ENCODE data around the gene TEX52. TPM values are rescaled to one million over a fixed set of nuclear protein-coding genes. Genes with fewer than 3 reads are reported as not detected.

TEX52 gene
- total RNA-seq, 2 donors from 2014 or later = not detected

DNA sequence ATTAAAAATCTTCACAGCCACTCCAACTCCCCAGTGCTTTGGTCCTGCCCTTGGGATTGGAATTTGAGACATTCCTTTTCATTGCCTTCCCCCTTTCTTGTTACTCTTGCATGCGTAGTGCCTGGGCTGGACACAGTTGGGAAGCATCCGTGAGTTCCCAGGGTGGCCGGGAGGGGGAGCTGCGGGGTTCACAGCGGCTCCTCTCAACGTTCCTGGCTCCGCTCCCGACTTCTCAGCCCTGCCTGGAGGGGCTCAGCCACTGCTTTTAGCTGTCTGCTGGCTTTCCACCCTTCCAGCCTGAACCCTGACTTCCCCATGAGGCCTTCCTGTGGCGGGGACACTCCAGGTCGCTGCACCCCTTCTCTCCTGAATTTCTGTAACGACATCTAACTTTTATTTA lies 3.2 kb downstream of the TEX52 start:
- TF ChIP-seq, protein P1, sequence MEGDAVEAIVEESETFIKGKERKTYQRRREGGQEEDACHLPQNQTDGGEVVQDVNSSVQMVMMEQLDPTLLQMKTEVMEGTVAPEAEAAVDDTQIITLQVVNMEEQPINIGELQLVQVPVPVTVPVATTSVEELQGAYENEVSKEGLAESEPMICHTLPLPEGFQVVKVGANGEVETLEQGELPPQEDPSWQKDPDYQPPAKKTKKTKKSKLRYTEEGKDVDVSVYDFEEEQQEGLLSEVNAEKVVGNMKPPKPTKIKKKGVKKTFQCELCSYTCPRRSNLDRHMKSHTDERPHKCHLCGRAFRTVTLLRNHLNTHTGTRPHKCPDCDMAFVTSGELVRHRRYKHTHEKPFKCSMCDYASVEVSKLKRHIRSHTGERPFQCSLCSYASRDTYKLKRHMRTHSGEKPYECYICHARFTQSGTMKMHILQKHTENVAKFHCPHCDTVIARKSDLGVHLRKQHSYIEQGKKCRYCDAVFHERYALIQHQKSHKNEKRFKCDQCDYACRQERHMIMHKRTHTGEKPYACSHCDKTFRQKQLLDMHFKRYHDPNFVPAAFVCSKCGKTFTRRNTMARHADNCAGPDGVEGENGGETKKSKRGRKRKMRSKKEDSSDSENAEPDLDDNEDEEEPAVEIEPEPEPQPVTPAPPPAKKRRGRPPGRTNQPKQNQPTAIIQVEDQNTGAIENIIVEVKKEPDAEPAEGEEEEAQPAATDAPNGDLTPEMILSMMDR (IDR thresholded peaks at IDR 0.05) = peak; percentile 58 to 79 (median 74)
- no peak for TF ChIP-seq POLR2A (IDR thresholded peaks at IDR 0.05)
- 13 to 29% methylated on average over 8 to 11 of the region's 11 CpGs for WGBS, 2 donors
- peak; percentile 82 to 91 (median 86) for DNase-seq
- no peak overlapping the region for H3K27ac ChIP-seq
- no peaks in the 10 kb centered on the region for H3K27me3 ChIP-seq
- no peak overlapping the region for H3K4me3 ChIP-seq
- intact Hi-C loops (cut with DNase I) = no loop called here
- no peaks in the 10 kb centered on the region for H3K36me3 ChIP-seq (replicated peaks in 1 of 2; ENCODE audit: insufficient read depth in 1 of 2, low read depth in 2 of 2)
- peaks cover 10% of the 10 kb centered on the region for H3K4me1 ChIP-seq
- ATAC-seq = peak; percentile 81
- H3K9me3 ChIP-seq = no peaks in the 10 kb centered on the region

DNA sequence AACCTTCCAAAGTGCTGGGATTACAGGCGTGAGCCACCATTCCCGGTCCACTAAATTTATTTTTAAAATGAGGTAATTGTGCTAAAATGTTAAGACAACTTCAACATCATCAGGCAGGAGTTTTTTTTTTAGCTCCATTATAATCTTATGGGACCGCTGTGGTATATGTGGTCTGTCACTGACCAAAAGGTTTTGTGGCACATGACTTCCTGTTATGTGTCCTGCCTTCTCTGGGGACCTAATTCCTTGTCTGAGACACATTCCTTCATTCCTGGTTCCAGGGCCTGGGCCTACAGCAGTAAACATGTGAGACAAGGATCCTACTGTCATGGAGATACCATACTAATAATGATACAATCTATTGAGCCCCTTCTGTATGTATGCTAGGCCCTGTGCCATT lies 4.9 kb downstream of the TEX52 start:
- ATAC-seq = no peak
- H3K36me3 ChIP-seq (replicated peaks in 1 of 2; ENCODE audit: insufficient read depth in 1 of 2, low read depth in 2 of 2) = no peaks in the 10 kb centered on the region
- WGBS, 2 donors = 97 to 98% methylated on average over 3 of the region's 3 CpGs
- TF ChIP-seq POLR2A (IDR thresholded peaks at IDR 0.05) = no peak
- TF ChIP-seq, protein P1 (IDR thresholded peaks at IDR 0.05) = no peak
- DNase-seq = no peak
- H3K27me3 ChIP-seq = no peaks in the 10 kb centered on the region
- intact Hi-C loops (cut with DNase I) = no loop called here
- no peak overlapping the region for H3K4me3 ChIP-seq
- no peaks in the 10 kb centered on the region for H3K9me3 ChIP-seq
- H3K4me1 ChIP-seq = peaks cover 10% of the 10 kb centered on the region
- no peak overlapping the region for H3K27ac ChIP-seq

DNA sequence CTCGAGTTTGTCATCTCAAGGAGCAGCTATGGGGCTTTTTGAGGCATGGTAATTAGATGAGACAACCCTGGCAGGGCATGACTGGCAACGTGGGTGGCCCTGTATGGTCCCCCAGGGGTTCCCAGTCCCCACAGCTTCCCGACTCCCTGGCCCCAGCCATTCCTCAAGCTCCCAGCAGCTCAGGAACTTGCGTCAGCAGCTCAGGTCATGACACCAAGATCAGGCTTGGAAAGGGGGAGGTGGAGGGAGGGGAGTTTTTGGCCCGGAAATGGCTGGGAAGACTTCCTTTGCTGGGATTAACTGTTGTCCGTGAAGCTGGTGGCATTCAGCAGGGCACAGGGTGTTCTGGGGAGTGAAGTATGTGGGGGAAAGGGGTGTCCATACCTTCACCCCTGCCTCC lies 11.6 kb downstream of the TEX52 start:
- WGBS, 2 donors = 53 to 63% methylated on average over 5 to 6 of the region's 6 CpGs
- DNase-seq = no peak
- H3K27me3 ChIP-seq = no peaks in the 10 kb centered on the region
- H3K4me3 ChIP-seq = no peak overlapping the region
- H3K27ac ChIP-seq = no peak overlapping the region
- H3K36me3 ChIP-seq (replicated peaks in 1 of 2; ENCODE audit: insufficient read depth in 1 of 2, low read depth in 2 of 2) = no peaks in the 10 kb centered on the region
- no peaks in the 10 kb centered on the region for H3K4me1 ChIP-seq
- TF ChIP-seq, protein P1 (IDR thresholded peaks at IDR 0.05) = no peak
- TF ChIP-seq POLR2A (IDR thresholded peaks at IDR 0.05) = no peak
- H3K9me3 ChIP-seq = no peaks in the 10 kb centered on the region
- peak; percentile 51 for ATAC-seq
- intact Hi-C loops (cut with DNase I) = no loop called here

DNA sequence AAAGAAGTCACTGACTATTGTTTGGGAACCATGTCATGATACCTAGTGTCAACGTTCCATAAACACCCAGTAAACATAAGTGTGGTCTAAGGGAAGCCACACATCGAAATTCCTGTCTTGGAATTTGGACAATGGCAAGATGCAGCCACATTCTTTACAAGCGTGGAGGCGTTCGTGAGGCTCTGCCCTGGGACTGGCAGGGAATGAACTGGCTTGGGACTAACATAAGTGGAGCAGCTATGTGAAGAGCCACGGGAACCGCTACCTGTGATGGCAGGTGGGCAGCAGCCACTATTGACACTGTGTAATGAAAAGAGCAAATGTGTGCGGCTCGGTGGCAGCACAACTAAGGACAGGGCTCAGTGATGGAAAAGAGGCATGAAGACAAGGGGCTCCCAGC lies 12.1 kb downstream of the TEX52 start:
- Histone ChIP-seq H3K4me1 (no peaks in the 10 kb centered on the region), H3K27ac (no peak overlapping the region), H3K36me3 (replicated peaks in 1 of 2; ENCODE audit: insufficient read depth in 1 of 2, low read depth in 2 of 2) (no peaks in the 10 kb centered on the region), H3K27me3 (no peaks in the 10 kb centered on the region), H3K9me3 (no peaks in the 10 kb centered on the region), H3K4me3 (no peak overlapping the region)
- no peak for DNase-seq
- no peak for TF ChIP-seq POLR2A (IDR thresholded peaks at IDR 0.05)
- TF ChIP-seq, protein P1 (IDR thresholded peaks at IDR 0.05) = no peak
- intact Hi-C loops (cut with DNase I) = no loop called here
- 67 to 71% methylated on average over 9 of the region's 9 CpGs for WGBS, 2 donors
- no peak for ATAC-seq

DNA sequence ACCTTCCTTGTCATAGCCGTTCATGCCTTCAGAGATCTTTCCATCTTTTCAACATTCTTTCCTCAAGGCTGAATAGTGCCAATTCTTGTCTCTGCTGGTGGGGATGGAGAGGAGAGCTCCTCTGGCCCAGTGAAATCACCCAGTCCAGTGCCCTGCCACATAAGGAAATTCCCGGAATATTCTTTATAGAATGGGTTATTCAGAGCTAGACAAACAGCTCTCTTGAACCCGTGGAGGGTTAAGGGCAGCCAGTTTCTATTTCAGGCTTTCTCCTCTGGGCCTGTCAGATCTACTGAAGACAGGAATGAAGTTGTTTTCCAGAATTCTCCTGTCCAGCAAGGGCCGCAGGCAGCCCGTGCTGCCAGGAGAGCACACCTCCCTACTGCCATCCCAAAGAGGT lies 13.9 kb downstream of the TEX52 start:
- ATAC-seq = no peak
- intact Hi-C loops (cut with DNase I) = no loop called here
- 79 to 86% methylated on average over 3 to 5 of the region's 5 CpGs for WGBS, 2 donors
- DNase-seq = no peak
- Histone ChIP-seq H3K9me3 (no peaks in the 10 kb centered on the region), H3K36me3 (replicated peaks in 1 of 2; ENCODE audit: insufficient read depth in 1 of 2, low read depth in 2 of 2) (no peaks in the 10 kb centered on the region), H3K4me3 (no peak overlapping the region), H3K4me1 (no peaks in the 10 kb centered on the region), H3K27me3 (no peaks in the 10 kb centered on the region), H3K27ac (no peak overlapping the region)
- TF ChIP-seq, protein P1 (IDR thresholded peaks at IDR 0.05) = no peak
- TF ChIP-seq POLR2A (IDR thresholded peaks at IDR 0.05) = no peak
